Measurements from ENCODE around the gene DDX10.

The DDX10 gene

DNA sequence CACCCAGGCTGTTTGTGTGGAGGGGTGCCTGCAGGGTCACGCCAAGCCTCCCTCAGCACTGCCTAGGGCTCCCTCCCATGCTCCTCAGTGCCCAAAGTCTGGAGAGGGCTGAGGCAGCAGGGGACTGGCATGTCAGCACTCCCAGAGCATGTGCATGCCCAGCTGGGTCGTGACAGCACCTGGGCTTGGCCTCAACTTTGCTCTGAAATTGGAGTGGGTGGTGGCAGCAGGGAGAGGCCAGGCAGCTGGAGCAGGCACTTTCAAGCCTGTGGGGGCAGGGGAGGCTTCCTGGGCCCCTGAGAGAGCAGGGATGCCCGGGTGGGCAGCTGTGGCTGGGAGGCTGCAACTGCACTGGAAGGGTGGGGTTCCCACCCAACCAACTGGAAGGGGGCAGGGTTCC is 35.6 kb upstream of the DDX10 start:
- no peaks in the 10 kb centered on the region for H3K4me1 ChIP-seq (ENCODE audit: insufficient read depth, low read length)
- H3K9me3 ChIP-seq (ENCODE audit: insufficient read depth, low read length, severe bottlenecking) = peaks cover 13% of the 10 kb centered on the region
- no peak overlapping the region for H3K4me3 ChIP-seq (ENCODE audit: low read depth in 1 of 2, low read length in 2 of 2)
- no peaks in the 10 kb centered on the region for H3K36me3 ChIP-seq (ENCODE audit: insufficient read depth, low read length)
- H4K20me1 ChIP-seq (ENCODE audit: insufficient read depth, low read length) = no peaks in the 10 kb centered on the region
- H3K79me2 ChIP-seq (ENCODE audit: insufficient read depth, low read length) = no peaks in the 10 kb centered on the region
- H3K27me3 ChIP-seq (ENCODE audit: insufficient read depth, low read length, poor library complexity) = peaks cover under 1% of the 10 kb centered on the region
- H3K27ac ChIP-seq (ENCODE audit: low read length) = no peak overlapping the region
- H2AFZ ChIP-seq (ENCODE audit: low read depth, low read length) = no peak overlapping the region
- ATAC-seq (ENCODE audit: insufficient read depth, low read depth) (no peak), DNase-seq (no peak)
- H3K9ac ChIP-seq (ENCODE audit: low read depth, low read length) = no peak overlapping the region
- no peak for TF ChIP-seq EZH2 (IDR thresholded peaks at IDR 0.05; ENCODE audit: borderline replicate concordance, low read depth, low read length, severe bottlenecking)
- TF ChIP-seq, protein P1, sequence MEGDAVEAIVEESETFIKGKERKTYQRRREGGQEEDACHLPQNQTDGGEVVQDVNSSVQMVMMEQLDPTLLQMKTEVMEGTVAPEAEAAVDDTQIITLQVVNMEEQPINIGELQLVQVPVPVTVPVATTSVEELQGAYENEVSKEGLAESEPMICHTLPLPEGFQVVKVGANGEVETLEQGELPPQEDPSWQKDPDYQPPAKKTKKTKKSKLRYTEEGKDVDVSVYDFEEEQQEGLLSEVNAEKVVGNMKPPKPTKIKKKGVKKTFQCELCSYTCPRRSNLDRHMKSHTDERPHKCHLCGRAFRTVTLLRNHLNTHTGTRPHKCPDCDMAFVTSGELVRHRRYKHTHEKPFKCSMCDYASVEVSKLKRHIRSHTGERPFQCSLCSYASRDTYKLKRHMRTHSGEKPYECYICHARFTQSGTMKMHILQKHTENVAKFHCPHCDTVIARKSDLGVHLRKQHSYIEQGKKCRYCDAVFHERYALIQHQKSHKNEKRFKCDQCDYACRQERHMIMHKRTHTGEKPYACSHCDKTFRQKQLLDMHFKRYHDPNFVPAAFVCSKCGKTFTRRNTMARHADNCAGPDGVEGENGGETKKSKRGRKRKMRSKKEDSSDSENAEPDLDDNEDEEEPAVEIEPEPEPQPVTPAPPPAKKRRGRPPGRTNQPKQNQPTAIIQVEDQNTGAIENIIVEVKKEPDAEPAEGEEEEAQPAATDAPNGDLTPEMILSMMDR (IDR thresholded peaks at IDR 0.05; ENCODE audit: borderline replicate concordance, extremely low read depth, low read length, poor library complexity, severe bottlenecking) = no peak
- H3K4me2 ChIP-seq (ENCODE audit: insufficient read depth, low read length) = no peak overlapping the region

DNA sequence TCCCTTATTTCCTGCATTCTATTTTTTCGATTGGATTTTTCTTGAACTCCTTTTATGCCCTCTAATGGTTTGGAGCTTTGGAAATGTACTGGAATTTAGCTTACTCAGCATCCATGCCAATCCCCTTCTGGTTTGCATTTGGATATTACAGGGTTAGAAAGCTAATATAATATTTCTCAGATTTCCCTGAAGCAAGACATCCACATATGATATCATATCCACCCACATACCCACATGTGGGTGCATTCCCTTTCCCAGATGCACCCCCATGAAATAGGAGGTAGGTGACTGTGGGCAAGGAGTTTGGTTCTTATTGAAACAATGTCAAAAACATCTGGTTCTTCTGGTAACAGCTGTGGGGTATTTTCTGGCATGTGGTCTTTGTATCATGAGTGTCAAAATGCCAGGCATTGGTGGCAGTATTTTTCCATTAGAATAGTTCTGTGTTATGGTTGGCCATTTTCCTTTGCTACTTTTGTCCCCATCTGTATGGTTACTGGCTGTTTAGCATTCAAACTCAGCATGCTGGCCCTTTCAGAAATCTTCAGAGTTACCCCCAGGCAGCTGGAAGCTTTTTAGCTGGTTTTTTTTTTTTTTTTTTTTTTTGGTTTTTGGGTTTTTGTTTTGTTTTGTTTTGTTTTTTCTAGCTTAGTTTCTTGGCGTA is 32.7 kb upstream of the DDX10 start:
- Histone ChIP-seq H3K79me2 (ENCODE audit: insufficient read depth, low read length) (no peaks in the 10 kb centered on the region), H3K4me3 (ENCODE audit: low read depth in 1 of 2, low read length in 2 of 2) (no peak overlapping the region), H4K20me1 (ENCODE audit: insufficient read depth, low read length) (no peaks in the 10 kb centered on the region), H3K27ac (ENCODE audit: low read length) (no peak overlapping the region), H3K9me3 (ENCODE audit: insufficient read depth, low read length, severe bottlenecking) (peaks cover 13% of the 10 kb centered on the region), H3K9ac (ENCODE audit: low read depth, low read length) (no peak overlapping the region), H3K27me3 (ENCODE audit: insufficient read depth, low read length, poor library complexity) (no peaks in the 10 kb centered on the region), H3K4me1 (ENCODE audit: insufficient read depth, low read length) (no peaks in the 10 kb centered on the region), H3K36me3 (ENCODE audit: insufficient read depth, low read length) (no peaks in the 10 kb centered on the region), H2AFZ (ENCODE audit: low read depth, low read length) (no peak overlapping the region; the same call in 1 of the 2 replicates), H3K4me2 (ENCODE audit: insufficient read depth, low read length) (no peak overlapping the region)
- no peak for DNase-seq
- no peak for TF ChIP-seq EZH2 (IDR thresholded peaks at IDR 0.05; ENCODE audit: borderline replicate concordance, low read depth, low read length, severe bottlenecking)
- TF ChIP-seq, protein P1 (IDR thresholded peaks at IDR 0.05; ENCODE audit: borderline replicate concordance, extremely low read depth, low read length, poor library complexity, severe bottlenecking) = no peak
- no peak for ATAC-seq (ENCODE audit: insufficient read depth, low read depth)

DNA sequence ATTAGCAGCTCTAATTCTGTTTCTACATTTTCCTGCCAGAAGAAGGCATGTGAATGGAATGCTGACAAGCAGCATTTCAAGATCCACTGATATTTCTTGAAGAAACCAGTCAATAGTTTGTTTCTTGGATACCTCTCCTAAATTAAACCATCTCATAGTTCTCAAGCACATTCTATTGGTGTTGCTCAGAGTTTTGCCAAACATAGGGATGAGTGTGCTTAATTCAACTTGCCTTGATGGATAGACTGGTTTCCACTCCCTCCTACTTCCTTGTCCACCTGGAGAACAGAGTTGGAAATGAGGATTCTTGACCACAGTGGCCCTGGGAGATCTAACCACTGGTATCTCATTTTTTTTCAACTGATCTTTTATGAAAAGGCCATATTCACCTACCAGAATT is 29.8 kb upstream of the DDX10 start:
- Histone ChIP-seq H3K4me3 (ENCODE audit: low read depth in 1 of 2, low read length in 2 of 2) (no peak overlapping the region), H3K27me3 (ENCODE audit: insufficient read depth, low read length, poor library complexity) (no peaks in the 10 kb centered on the region), H3K4me2 (ENCODE audit: insufficient read depth, low read length) (no peak overlapping the region), H3K79me2 (ENCODE audit: insufficient read depth, low read length) (no peaks in the 10 kb centered on the region), H3K4me1 (ENCODE audit: insufficient read depth, low read length) (no peaks in the 10 kb centered on the region), H4K20me1 (ENCODE audit: insufficient read depth, low read length) (no peaks in the 10 kb centered on the region), H3K9ac (ENCODE audit: low read depth, low read length) (no peak overlapping the region), H2AFZ (ENCODE audit: low read depth, low read length) (no peak overlapping the region), H3K9me3 (ENCODE audit: insufficient read depth, low read length, severe bottlenecking) (no peaks in the 10 kb centered on the region), H3K36me3 (ENCODE audit: insufficient read depth, low read length) (no peaks in the 10 kb centered on the region), H3K27ac (ENCODE audit: low read length) (no peak overlapping the region)
- TF ChIP-seq, protein P1 (IDR thresholded peaks at IDR 0.05; ENCODE audit: borderline replicate concordance, extremely low read depth, low read length, poor library complexity, severe bottlenecking) = no peak
- TF ChIP-seq EZH2 (IDR thresholded peaks at IDR 0.05; ENCODE audit: borderline replicate concordance, low read depth, low read length, severe bottlenecking) = no peak
- ATAC-seq (ENCODE audit: insufficient read depth, low read depth) (no peak), DNase-seq (no peak)
